B cell (primary cell): ENCODE results near the gene UNC5C. TPM values are rescaled to one million over a fixed set of nuclear protein-coding genes. Genes with fewer than 3 reads are reported as not detected.

Experiments
- ATAC-seq: fragments of 200-7000 bp; cut with Tn5 transposase; one replicate; pipeline ENCODE4 v1.10.0; 2021; ENCODE audit warnings: low read depth, mild to moderate bottlenecking, moderate number of reproducible peaks, moderate library complexity
- CTCF ChIA-PET: fragments of 350-600 bp; sonication (Branson Sonifier 250); formaldehyde crosslinking; loops from one replicate; lab custom pipeline; 2021; ENCODE audit warnings: antibody characterized with exemption, inconsistent platforms; lab: Charles Lee
- POLR2A ChIA-PET: fragments of 350-600 bp; sonication (Branson Sonifier 250); formaldehyde crosslinking; loops from one replicate; lab custom pipeline; 2021; ENCODE audit warnings: antibody characterized with exemption; lab: Charles Lee
- DNase-seq: peaks from one replicate; pipeline ENCODE4 v3.0.0; 2013
- H2AFZ ChIP-seq: 2 replicates; pipeline ENCODE4 v1.6.1; 2012; ENCODE audit warnings: mild to moderate bottlenecking, low read depth, low read length; ENCODE audit not compliant: insufficient read depth, poor library complexity, severe bottlenecking
- H3K27ac ChIP-seq, 2 donors: 1 replicate in 1 of 2; 2 replicates in 1 of 2; pipeline ENCODE4 v1.5.1; 2012 to 2013; ENCODE audit warnings: low read length in 2 of 2, mild to moderate bottlenecking in 2 of 2, moderate library complexity in 1 of 2
- H3K27me3 ChIP-seq, 4 experiments: fragments of 200-600 bp in 1 of 4; sonication (generic) in 1 of 4; replicated peaks in 1 of 4; 1 replicate in 2 of 4; 2 replicates in 2 of 4; pipeline versions ENCODE4 v1.6.1 to v1.7.0; 2013 to 2016; ENCODE audit warnings: low read length in 3 of 4, mild to moderate bottlenecking in 2 of 4, mixed read lengths in 1 of 4, moderate library complexity in 1 of 4; ENCODE audit not compliant: insufficient read depth in 4 of 4, control insufficient read depth in 3 of 4; ENCODE audit errors: control extremely low read depth in 1 of 4
- H3K36me3 ChIP-seq, 2 experiments: replicated peaks in 1 of 2; 1 replicate in 1 of 2; 2 replicates in 1 of 2; pipeline versions ENCODE4 v1.6.1 to v1.7.1; 2013; ENCODE audit warnings: low read length in 1 of 2; ENCODE audit not compliant: insufficient read depth in 2 of 2, control insufficient read depth in 1 of 2; ENCODE audit errors: control extremely low read depth in 1 of 2, extremely low read depth in 1 of 2
- H3K4me1 ChIP-seq, 2 donors: fragments of 200-600 bp in 1 of 2; sonication (generic) in 1 of 2; 1 replicate in 1 of 2; 2 replicates in 1 of 2; pipeline versions ENCODE4 v1.5.1 to v1.6.1; 2013 to 2017; ENCODE audit warnings: low read length in 2 of 2; ENCODE audit not compliant: control insufficient read depth in 2 of 2, insufficient read depth in 2 of 2
- H3K4me2 ChIP-seq: replicated peaks from 2 replicates; pipeline ENCODE3; 2012; ENCODE audit warnings: mild to moderate bottlenecking, low read depth, low read length; ENCODE audit not compliant: poor library complexity, severe bottlenecking
- H3K4me3 ChIP-seq, 5 experiments: fragments of 200-600 bp in 1 of 5; sonication (generic) in 1 of 5; 1 replicate in 3 of 5; 2 replicates in 2 of 5; pipeline versions ENCODE4 v1.5.1 to v1.7.0; 2011 to 2016; ENCODE audit warnings: low read length in 4 of 5, mild to moderate bottlenecking in 4 of 5, low read depth in 2 of 5, control low read depth in 1 of 5, moderate library complexity in 1 of 5; ENCODE audit not compliant: insufficient read depth in 1 of 5; ENCODE audit errors: control extremely low read depth in 1 of 5, extremely low read depth in 1 of 5
- H3K79me2 ChIP-seq: fragments of 200-600 bp; sonication (generic); one replicate; pipeline ENCODE4 v1.6.0; 2016; ENCODE audit warnings: low read length; ENCODE audit not compliant: control insufficient read depth, insufficient read depth
- H3K9ac ChIP-seq: fragments of 200-600 bp; sonication (generic); 2 replicates; pipeline ENCODE4 v1.6.1; 2017; ENCODE audit warnings: mild to moderate bottlenecking, low read length, moderate library complexity
- H3K9me3 ChIP-seq, 3 donors: one replicate each; pipeline versions ENCODE4 v1.6.1 to v1.7.1; 2013; ENCODE audit warnings: low read length in 2 of 3; ENCODE audit not compliant: control insufficient read depth in 2 of 3, insufficient read depth in 1 of 3; ENCODE audit errors: control extremely low read depth in 1 of 3
- H4K20me1 ChIP-seq: 2 replicates; pipeline ENCODE4 v1.6.0; 2012; ENCODE audit warnings: mild to moderate bottlenecking, low read length; ENCODE audit not compliant: insufficient read depth, control insufficient read depth, poor library complexity, severe bottlenecking
- H3K27ac Mint-ChIP-seq: one replicate; pipeline ENCODE4 v1.8.0; 2021; ENCODE audit warnings: mixed read lengths
- H3K27me3 Mint-ChIP-seq: one replicate; pipeline ENCODE4 v1.8.0; 2021; ENCODE audit warnings: mixed read lengths
- H3K4me1 Mint-ChIP-seq: one replicate; pipeline ENCODE4 v1.8.0; 2021; ENCODE audit warnings: mixed read lengths
- H3K4me3 Mint-ChIP-seq: one replicate; pipeline ENCODE4 v1.8.0; 2021; ENCODE audit warnings: mixed read lengths
- H3K9me3 Mint-ChIP-seq: one replicate; pipeline ENCODE4 v1.8.0; 2022; ENCODE audit warnings: mixed read lengths; ENCODE audit not compliant: insufficient read depth
- CTCF ChIP-seq: fragments of 200-600 bp; IDR thresholded peaks from one replicate; pipeline ENCODE4 v1.8.0; 2022; ENCODE audit warnings: antibody characterized with exemption, mild to moderate bottlenecking
- EZH2 ChIP-seq: IDR thresholded peaks from 2 replicates; pipeline ENCODE4 v1.6.1; 2012; ENCODE audit warnings: borderline replicate concordance, low read depth, mild to moderate bottlenecking, moderate library complexity, low read length; ENCODE audit not compliant: insufficient read depth, poor library complexity, severe bottlenecking
- WGBS: methylation state at CpG from one replicate; pipeline ENCODE4 v1.1.5; 2013; ENCODE audit warnings: missing lambda C conversion rate; ENCODE audit not compliant: insufficient coverage; 5-methylcytosine and 5-hydroxymethylcytosine counted together
- intact Hi-C: fragments of 100-400 bp; cut with micrococcal nuclease; formaldehyde crosslinking; loops from one replicate; pipeline ENCODE4 v1.10.0; 2022
- polyA plus RNA-seq: library from polyadenylated mRNA; depleted of rRNA; stranded (reverse); fragments of >200 nt; gene quantifications from 2 replicates; pipeline ENCODE4 v1.2.3, GENCODE V29; 2012
- total RNA-seq, 2 donors: library from RNA; stranded (reverse); fragments of 120-200 nt in 1 of 2; gene quantifications; 1 replicate in 1 of 2; 2 replicates in 1 of 2; pipeline versions ENCODE4 v1.2.3 to v1.2.4, GENCODE V29; 2013 to 2022

Gene UNC5C
- total and polyA plus RNA-seq, 2 donors (not counting 1 experiment from before 2014, with no cell fraction given): not detected

DNA sequence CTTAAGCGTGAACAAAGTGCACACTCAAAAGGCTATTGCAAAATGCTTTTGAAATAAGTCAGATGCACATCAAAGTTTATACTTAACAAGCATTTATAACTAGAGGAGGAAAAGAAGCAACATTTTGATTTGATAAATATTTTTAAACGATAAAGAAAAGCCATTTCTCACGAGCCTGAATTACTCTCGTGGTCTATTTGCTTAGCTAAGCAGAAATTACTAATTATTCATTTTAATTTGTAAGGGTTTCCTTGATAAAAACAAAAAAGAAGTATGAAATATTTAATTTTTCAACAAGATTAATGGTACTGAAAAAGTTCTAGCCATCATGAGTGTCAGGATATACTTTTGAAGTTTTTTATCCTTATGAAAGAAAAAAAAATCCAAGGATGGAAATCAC, 78.2 kb downstream of the UNC5C start:
- no peaks in the 10 kb centered on the region for H4K20me1 ChIP-seq
- H3K4me3 ChIP-seq: no peak overlapping the region
- H3K4me1 ChIP-seq: no peaks in the 10 kb centered on the region
- no peaks in the 10 kb centered on the region for H3K36me3 ChIP-seq
- no peaks in the 10 kb centered on the region for H3K9me3 ChIP-seq
- Mint-ChIP-seq H3K27me3 (no peaks in the 10 kb centered on the region), H3K27ac (no peak overlapping the region), H3K4me1 (no peaks in the 10 kb centered on the region), H3K4me3 (no peak overlapping the region), H3K9me3 (no peaks in the 10 kb centered on the region)
- no CpG with 5 or more reads among the region's 4 CpGs for WGBS
- CTCF ChIA-PET: no interaction called here
- POLR2A ChIA-PET: no interaction called here
- H3K27ac ChIP-seq: no peak overlapping the region
- no peaks in the 10 kb centered on the region for H3K79me2 ChIP-seq
- DNase-seq (no peak), ATAC-seq (no peak)
- H3K9ac ChIP-seq: no peak overlapping the region
- no peak overlapping the region for H2AFZ ChIP-seq
- H3K27me3 ChIP-seq: no peaks in the 10 kb centered on the region
- TF ChIP-seq CTCF (no peak), EZH2 (no peak)
- intact Hi-C loops: no loop called here
- H3K4me2 ChIP-seq: no peak overlapping the region

DNA sequence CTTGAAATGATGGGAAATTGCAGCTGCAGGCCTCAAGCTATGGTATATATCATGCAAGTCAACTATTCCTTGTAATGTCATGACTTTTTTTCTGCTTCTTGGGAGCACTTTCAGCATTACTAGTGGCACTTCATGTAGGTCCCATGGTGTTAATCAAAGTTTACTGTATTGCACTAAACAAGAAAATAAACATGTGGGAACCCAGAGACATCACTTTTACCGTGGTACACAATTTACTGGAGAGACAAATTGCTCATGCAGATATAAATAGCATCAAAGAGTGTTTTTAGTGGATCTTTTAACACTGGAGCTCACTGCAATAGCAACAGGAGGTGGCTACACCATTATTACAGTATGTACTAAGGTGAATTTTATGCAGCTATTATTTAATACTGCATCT, 79.2 kb downstream of the UNC5C start:
- intact Hi-C loops: no loop called here

More for the DNA sequence above, 79.2 kb downstream of the UNC5C start:
- ATAC-seq (no peak), DNase-seq (no peak)
- Mint-ChIP-seq H3K27me3 (no peaks in the 10 kb centered on the region), H3K27ac (no peak overlapping the region), H3K9me3 (no peaks in the 10 kb centered on the region), H3K4me3 (no peak overlapping the region), H3K4me1 (no peaks in the 10 kb centered on the region)
- no CpG with 5 or more reads among the region's 1 CpG for WGBS
- Histone ChIP-seq H3K36me3 (no peaks in the 10 kb centered on the region), H3K4me3 (no peak overlapping the region), H2AFZ (no peak overlapping the region), H3K27ac (no peak overlapping the region), H3K4me2 (no peak overlapping the region), H3K9ac (no peak overlapping the region), H3K9me3 (no peaks in the 10 kb centered on the region), H3K4me1 (no peaks in the 10 kb centered on the region), H4K20me1 (no peaks in the 10 kb centered on the region), H3K79me2 (no peaks in the 10 kb centered on the region), H3K27me3 (no peaks in the 10 kb centered on the region)
- TF ChIP-seq EZH2 (no peak), CTCF (no peak)
- CTCF ChIA-PET: no interaction called here
- POLR2A ChIA-PET: no interaction called here
